WTC11 (cell line): Measurements from ENCODE around the gene SOWAHA. TPM values are rescaled to one million over a fixed set of nuclear protein-coding genes. Genes with fewer than 3 reads are reported as not detected.

Experiments
- ATAC-seq: fragments of 200-7000 bp; cut with Tn5 transposase; 2 replicates; pipeline ENCODE4 v1.10.0; 2021; ENCODE audit warnings: mild to moderate bottlenecking, moderate library complexity
- CTCF ChIA-PET: fragments of 300-600 bp; sonication (Branson Sonifier 250); formaldehyde crosslinking; loops from one replicate; lab custom pipeline; 2021; ENCODE audit warnings: antibody characterized with exemption; lab: Charles Lee
- POLR2A ChIA-PET: fragments of 350-600 bp; sonication (Branson Sonifier 250); formaldehyde crosslinking; loops from one replicate; lab custom pipeline; 2021; ENCODE audit warnings: antibody characterized with exemption; lab: Charles Lee
- DNase-seq: peaks from one replicate; pipeline ENCODE4 v3.0.0; 2021; ENCODE audit warnings: low spot score
- H3K27ac Mint-ChIP-seq: 2 replicates; pipeline ENCODE4 v1.8.0; 2021; ENCODE audit warnings: mixed read lengths
- H3K27me3 Mint-ChIP-seq: 2 replicates; pipeline ENCODE4 v1.8.0; 2021; ENCODE audit warnings: low read depth, mild to moderate bottlenecking, moderate library complexity, mixed read lengths
- H3K36me3 Mint-ChIP-seq: 2 replicates; pipeline ENCODE4 v1.8.0; 2021; ENCODE audit warnings: mixed read lengths
- H3K4me1 Mint-ChIP-seq: 2 replicates; pipeline ENCODE4 v1.8.0; 2022; ENCODE audit warnings: mixed read lengths
- H3K4me3 Mint-ChIP-seq: 2 replicates; pipeline ENCODE4 v1.8.0; 2021; ENCODE audit warnings: mild to moderate bottlenecking, moderate library complexity, mixed read lengths
- H3K9me3 Mint-ChIP-seq: 2 replicates; pipeline ENCODE4 v1.8.0; 2021; ENCODE audit warnings: mixed read lengths
- GABPB1 ChIP-seq: sonication (generic); formaldehyde crosslinking; IDR thresholded peaks from 2 replicates; pipeline ENCODE4 v1.8.1; 2023; ENCODE audit warnings: mild to moderate bottlenecking, missing genetic modification reagents
- GRHL2 ChIP-seq: fragments of 250-450 bp; sonication (Bioruptor Pico); IDR thresholded peaks from 2 replicates; pipeline ENCODE4 v1.8.0; 2022; ENCODE audit warnings: mild to moderate bottlenecking, moderate library complexity; ENCODE audit not compliant: insufficient replicate concordance, severe bottlenecking
- KAT7 ChIP-seq: sonication (generic); formaldehyde crosslinking; IDR thresholded peaks from 2 replicates; pipeline ENCODE4 v1.8.1; 2023; ENCODE audit warnings: missing genetic modification reagents, mild to moderate bottlenecking, borderline replicate concordance
- MXD4 ChIP-seq: fragments of 250-450 bp; sonication (Bioruptor Pico); IDR thresholded peaks from 2 replicates; pipeline ENCODE4 v1.8.0; 2021; ENCODE audit warnings: mild to moderate bottlenecking, moderate library complexity, borderline replicate concordance
- OVOL2 ChIP-seq: fragments of 250-450 bp; sonication (Bioruptor Pico); IDR thresholded peaks from 2 replicates; pipeline ENCODE4 v1.9.0; 2021; ENCODE audit warnings: mild to moderate bottlenecking, borderline replicate concordance
- SMAD4 ChIP-seq: sonication (generic); formaldehyde crosslinking; IDR thresholded peaks from 2 replicates; pipeline ENCODE4 v1.8.0; 2022; ENCODE audit warnings: mild to moderate bottlenecking, missing genetic modification reagents
- ZNF138 ChIP-seq: sonication (generic); formaldehyde crosslinking; conservative IDR thresholded peaks from 2 replicates; pipeline ENCODE4 v1.8.1; 2022; ENCODE audit warnings: mild to moderate bottlenecking, moderate library complexity, missing genetic modification reagents
- ZNF671 ChIP-seq: fragments of 250-450 bp; sonication (Bioruptor Pico); IDR thresholded peaks from 2 replicates; pipeline ENCODE4 v1.8.0; 2021; ENCODE audit warnings: mild to moderate bottlenecking
- total RNA-seq: library from RNA; stranded (reverse); gene quantifications from 3 replicates; pipeline ENCODE4 v1.2.3, GENCODE V29; 2021
- TF ChIP-seq, protein P1 (sequence below): sonication (generic); formaldehyde crosslinking; IDR thresholded peaks from 2 replicates; pipeline ENCODE4 v1.8.1; 2023; ENCODE audit warnings: mild to moderate bottlenecking, moderate library complexity, missing genetic modification reagents
- TF ChIP-seq, protein P2 (sequence below): sonication (generic); formaldehyde crosslinking; IDR thresholded peaks from 2 replicates; pipeline ENCODE4 v1.8.0; 2022; ENCODE audit warnings: mild to moderate bottlenecking, missing genetic modification reagents
- TF ChIP-seq, protein P3 (sequence below): sonication (generic); formaldehyde crosslinking; IDR thresholded peaks from 2 replicates; pipeline ENCODE4 v1.8.1; 2022; ENCODE audit warnings: low read depth, mild to moderate bottlenecking, moderate library complexity, missing genetic modification reagents, borderline replicate concordance
- TF ChIP-seq, protein P4 (sequence below): sonication (generic); formaldehyde crosslinking; IDR thresholded peaks from 2 replicates; pipeline ENCODE4 v1.8.1; 2023; ENCODE audit warnings: mild to moderate bottlenecking, missing genetic modification reagents

SOWAHA gene
- total RNA-seq, 1 experiment from 2014 or later = 0.11 TPM

DNA sequence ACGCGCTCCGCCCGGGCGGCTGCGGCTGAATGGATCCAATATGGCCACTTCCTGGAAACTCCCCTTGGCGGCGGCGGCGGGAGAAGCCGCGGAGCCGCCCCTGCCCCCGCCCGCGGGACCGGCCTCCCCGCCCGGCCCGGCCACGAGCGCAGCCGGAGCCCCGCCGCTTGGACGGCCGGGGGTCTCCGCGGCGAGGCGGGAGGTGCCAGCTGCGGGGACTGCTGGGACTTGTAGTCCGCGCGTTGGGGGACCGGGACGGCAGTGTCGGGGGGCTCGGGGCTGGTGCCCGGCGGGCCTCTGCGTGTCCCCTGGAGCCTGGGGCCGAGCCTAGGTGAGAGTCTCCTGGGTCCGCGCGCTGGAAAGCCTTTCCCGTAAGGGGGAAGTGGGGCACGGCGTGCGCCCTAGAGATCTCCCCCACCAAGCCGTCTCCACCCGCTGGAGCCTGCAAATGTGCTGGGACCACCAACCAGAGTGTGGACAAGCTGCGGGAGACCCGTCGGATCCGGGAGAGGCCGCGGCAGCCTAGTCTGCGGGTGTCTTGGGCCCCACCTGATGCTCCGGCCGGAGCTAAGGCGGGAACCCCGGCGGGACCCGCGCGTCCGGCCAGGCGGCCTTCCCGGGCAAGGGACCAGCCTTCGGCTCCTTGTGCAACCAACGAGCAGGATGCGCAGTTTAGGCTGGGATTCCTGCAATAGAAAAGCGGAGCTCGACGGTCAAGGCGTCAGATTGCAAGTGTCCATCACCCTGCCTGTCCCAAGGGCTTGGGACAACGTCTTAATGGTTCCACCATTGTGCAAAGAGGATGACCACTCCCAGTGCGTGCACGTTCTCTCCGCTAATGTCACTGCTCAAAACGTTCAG lies 35.7 kb upstream of the SOWAHA start, which contains the start of gene SEPTIN8 (continued):
- TF ChIP-seq, protein P1, sequence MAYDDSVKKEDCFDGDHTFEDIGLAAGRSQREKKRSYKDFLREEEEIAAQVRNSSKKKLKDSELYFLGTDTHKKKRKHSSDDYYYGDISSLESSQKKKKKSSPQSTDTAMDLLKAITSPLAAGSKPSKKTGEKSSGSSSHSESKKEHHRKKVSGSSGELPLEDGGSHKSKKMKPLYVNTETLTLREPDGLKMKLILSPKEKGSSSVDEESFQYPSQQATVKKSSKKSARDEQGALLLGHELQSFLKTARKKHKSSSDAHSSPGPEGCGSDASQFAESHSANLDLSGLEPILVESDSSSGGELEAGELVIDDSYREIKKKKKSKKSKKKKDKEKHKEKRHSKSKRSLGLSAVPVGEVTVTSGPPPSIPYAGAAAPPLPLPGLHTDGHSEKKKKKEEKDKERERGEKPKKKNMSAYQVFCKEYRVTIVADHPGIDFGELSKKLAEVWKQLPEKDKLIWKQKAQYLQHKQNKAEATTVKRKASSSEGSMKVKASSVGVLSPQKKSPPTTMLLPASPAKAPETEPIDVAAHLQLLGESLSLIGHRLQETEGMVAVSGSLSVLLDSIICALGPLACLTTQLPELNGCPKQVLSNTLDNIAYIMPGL (CRISPR knock-in tag) = peak; percentile 12; the same call in 1 of the 2 replicates

DNA sequence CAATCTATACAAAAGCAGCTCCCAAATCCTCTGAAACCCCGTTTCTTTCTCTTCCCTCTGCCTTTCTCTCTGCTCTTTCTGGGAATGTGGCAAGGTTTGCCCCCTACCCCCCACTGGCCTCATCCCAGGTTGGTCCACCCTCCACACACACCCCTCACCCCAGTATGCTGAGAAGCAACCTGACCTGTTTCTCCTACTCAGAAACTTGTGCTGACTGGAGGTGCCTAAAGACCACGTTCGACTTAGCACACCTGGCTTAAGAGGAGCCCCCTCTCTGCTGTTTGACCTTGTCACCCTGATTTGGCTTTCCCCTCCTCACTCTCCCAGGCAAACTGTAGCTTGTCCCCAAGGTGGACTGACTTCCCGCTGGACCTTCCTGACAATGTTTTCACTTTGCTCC lies 35.0 kb upstream of the SOWAHA start:
- POLR2A ChIA-PET = interaction anchor here (0.6 kb wide), 1 partner anchor 132 kb away, joined by 3 read pairs; no protein-coding TSS in a partner anchor
- TF ChIP-seq, protein P1 (CRISPR knock-in tag) = no peak
- no peak for TF ChIP-seq GRHL2 (CRISPR knock-in tag)
- no peak for TF ChIP-seq ZNF671
- no peak for TF ChIP-seq MXD4 (CRISPR knock-in tag)
- TF ChIP-seq, protein P2, sequence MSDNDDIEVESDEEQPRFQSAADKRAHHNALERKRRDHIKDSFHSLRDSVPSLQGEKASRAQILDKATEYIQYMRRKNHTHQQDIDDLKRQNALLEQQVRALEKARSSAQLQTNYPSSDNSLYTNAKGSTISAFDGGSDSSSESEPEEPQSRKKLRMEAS (CRISPR knock-in tag) = peak; percentile 5; the same call in 1 of the 2 replicates
- peaks cover 50% of the 10 kb centered on the region for H3K27me3 Mint-ChIP-seq
- peak overlapping the region; percentile 66 for H3K4me3 Mint-ChIP-seq
- peaks cover 23% of the 10 kb centered on the region for H3K4me1 Mint-ChIP-seq
- ATAC-seq (no peak; the same call in 1 of the 2 replicates), DNase-seq (no peak)
- H3K27ac Mint-ChIP-seq = peak overlapping the region; percentile 26; the same call in 1 of the 2 replicates
- CTCF ChIA-PET = interaction anchor here (0.7 to 4.5 kb wide), 8 partner anchors 23 to 251 kb away, joined by 3 to 26 read pairs (median 6); partner anchors contain the start of gene CCNI2
- no peaks in the 10 kb centered on the region for H3K36me3 Mint-ChIP-seq
- H3K9me3 Mint-ChIP-seq = no peaks in the 10 kb centered on the region

DNA sequence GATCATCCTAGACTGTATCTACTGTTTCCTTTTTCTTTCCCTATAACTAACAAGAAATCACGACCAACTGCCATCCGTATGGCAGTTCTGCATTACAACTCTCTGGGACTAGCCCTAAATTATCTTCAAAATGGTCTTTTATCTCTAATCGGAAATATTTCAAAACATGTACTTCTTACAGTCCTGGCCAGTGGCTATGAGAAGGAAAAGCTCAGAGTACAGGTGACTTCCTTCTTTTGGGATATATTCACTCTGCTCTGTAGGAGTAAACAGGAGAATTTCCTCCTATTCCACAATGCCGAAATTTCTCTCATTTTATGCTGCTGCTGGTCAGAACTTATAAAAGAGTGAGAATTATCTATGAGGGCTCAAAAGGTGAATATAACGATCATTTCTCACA lies 34.2 kb upstream of the SOWAHA start:
- no peak overlapping the region for H3K4me3 Mint-ChIP-seq
- H3K27me3 Mint-ChIP-seq = peaks cover 50% of the 10 kb centered on the region
- H3K4me1 Mint-ChIP-seq = peaks cover 23% of the 10 kb centered on the region
- TF ChIP-seq OVOL2 (CRISPR knock-in tag) (no peak), SMAD4 (CRISPR knock-in tag) (no peak), ZNF138 (CRISPR knock-in tag) (no peak), GRHL2 (CRISPR knock-in tag) (no peak), KAT7 (no peak)
- TF ChIP-seq, protein P3, sequence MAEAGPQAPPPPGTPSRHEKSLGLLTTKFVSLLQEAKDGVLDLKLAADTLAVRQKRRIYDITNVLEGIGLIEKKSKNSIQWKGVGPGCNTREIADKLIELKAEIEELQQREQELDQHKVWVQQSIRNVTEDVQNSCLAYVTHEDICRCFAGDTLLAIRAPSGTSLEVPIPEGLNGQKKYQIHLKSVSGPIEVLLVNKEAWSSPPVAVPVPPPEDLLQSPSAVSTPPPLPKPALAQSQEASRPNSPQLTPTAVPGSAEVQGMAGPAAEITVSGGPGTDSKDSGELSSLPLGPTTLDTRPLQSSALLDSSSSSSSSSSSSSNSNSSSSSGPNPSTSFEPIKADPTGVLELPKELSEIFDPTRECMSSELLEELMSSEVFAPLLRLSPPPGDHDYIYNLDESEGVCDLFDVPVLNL = no peak
- H3K27ac Mint-ChIP-seq = no peak overlapping the region
- H3K36me3 Mint-ChIP-seq = no peaks in the 10 kb centered on the region
- CTCF ChIA-PET = interaction anchor here (3.7 to 4.5 kb wide), 2 partner anchors 31 to 41 kb away, joined by 11 to 25 read pairs; partner anchors contain the start of gene CCNI2
- no peak for DNase-seq
- POLR2A ChIA-PET = no interaction called here
- no peaks in the 10 kb centered on the region for H3K9me3 Mint-ChIP-seq
- ATAC-seq = no peak

DNA sequence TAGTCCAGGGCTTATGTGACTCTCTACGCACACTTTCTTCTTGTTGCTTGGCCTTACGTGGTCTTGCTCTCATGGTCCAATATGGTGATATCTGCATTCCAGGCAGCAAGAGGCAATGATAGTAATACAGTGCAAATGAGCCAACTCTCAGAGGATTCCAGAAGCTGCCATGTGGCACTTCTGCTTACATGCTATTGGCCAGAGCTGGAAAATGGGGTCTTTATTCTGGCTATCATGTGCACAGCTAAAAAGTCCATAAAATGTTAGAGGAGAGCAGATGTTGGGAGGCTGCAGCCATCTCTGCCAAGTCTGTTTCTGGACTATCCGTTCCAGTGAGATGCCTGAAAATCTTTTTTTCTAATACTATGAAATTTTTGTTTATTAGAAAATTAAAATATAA lies 33.1 kb upstream of the SOWAHA start:
- H3K4me1 Mint-ChIP-seq = peaks cover 23% of the 10 kb centered on the region
- H3K27ac Mint-ChIP-seq = no peak overlapping the region
- no peak overlapping the region for H3K4me3 Mint-ChIP-seq
- TF ChIP-seq GABPB1 (CRISPR knock-in tag) = no peak
- TF ChIP-seq, protein P3 = no peak
- TF ChIP-seq, protein P4, sequence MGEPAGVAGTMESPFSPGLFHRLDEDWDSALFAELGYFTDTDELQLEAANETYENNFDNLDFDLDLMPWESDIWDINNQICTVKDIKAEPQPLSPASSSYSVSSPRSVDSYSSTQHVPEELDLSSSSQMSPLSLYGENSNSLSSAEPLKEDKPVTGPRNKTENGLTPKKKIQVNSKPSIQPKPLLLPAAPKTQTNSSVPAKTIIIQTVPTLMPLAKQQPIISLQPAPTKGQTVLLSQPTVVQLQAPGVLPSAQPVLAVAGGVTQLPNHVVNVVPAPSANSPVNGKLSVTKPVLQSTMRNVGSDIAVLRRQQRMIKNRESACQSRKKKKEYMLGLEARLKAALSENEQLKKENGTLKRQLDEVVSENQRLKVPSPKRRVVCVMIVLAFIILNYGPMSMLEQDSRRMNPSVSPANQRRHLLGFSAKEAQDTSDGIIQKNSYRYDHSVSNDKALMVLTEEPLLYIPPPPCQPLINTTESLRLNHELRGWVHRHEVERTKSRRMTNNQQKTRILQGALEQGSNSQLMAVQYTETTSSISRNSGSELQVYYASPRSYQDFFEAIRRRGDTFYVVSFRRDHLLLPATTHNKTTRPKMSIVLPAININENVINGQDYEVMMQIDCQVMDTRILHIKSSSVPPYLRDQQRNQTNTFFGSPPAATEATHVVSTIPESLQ (CRISPR knock-in tag) = no peak
- no peaks in the 10 kb centered on the region for H3K9me3 Mint-ChIP-seq
- peaks cover 48% of the 10 kb centered on the region for H3K27me3 Mint-ChIP-seq
- H3K36me3 Mint-ChIP-seq = no peaks in the 10 kb centered on the region
- ATAC-seq (no peak), DNase-seq (no peak)
- ChIA-PET CTCF (interaction anchor here (1.2 to 3.7 kb wide), 2 partner anchors 27 to 32 kb away, joined by 5 to 11 read pairs; partner anchors contain the start of gene CCNI2), POLR2A (no interaction called here)
